Stimulated activated CD8-positive, alpha-beta memory T cell treated with anti-CD3 and anti-CD28 coated beads, Interleukin-12 subunit alpha, Interleukin-12 subunit beta, amount 100 ng/mL, for 24 hours (primary cell): Measurements from ENCODE around the gene PGAM5.

Experiments
- DNase-seq: peaks from one replicate; pipeline ENCODE4 v3.0.0-alpha.2; 2020; ENCODE audit errors: extremely low read depth

PGAM5 gene

DNA sequence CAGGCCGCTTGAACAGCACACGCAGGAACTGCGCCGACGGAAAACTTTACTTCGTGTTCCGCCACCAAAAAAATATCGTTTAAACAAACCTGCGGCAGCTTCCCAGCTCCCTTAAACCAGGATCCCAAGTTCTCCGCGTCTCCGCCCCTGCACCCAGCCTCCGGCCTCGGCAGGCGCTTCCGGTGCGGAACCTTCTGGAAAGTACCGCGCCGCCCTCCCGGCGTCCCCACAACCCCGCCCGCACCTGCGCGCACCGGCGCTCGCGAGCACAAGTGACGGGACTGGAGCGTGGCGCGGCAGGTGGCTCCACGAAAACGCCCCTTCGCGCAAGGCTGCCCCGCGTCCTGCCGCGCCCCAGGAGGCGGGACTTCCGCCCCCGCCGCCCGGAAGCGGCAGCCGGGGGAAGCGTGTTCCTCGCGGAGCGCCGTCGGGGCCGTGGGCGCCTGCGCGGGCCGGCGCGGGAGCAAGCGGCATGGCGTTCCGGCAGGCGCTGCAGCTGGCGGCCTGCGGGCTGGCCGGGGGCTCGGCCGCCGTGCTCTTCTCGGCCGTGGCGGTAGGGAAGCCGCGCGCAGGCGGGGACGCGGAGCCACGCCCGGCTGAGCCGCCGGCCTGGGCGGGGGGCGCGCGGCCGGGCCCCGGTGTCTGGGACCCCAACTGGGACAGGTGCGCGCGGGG, at the start of gene PGAM5:
TSS of gene PGAM5 (plus strand) at position 438 of the 675 bp plus-strand sequence. CDS start at position 473, 35 bp downstream.
- peak; percentile 69 for DNase-seq

DNA sequence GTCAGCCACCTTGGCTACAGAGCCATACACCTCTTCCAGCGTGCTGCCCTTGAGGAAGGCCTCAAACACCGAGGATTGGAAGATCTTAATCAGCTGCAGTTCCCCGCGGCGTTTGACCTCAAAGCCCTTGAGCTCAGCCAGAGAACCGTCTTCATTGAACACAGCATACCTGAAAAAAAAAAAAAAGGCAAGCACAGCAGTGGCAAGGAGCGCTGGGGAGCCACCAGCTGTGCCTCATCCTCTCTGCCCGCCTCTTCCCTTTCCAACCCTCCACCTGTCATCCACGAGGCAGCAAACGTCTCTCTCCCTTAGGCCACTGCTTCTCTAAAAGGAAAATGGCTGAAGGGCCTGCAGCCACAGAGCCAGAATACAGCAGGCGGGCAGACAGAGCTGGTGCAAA, 49.6 kb upstream of the PGAM5 start:
- no peak for DNase-seq

DNA sequence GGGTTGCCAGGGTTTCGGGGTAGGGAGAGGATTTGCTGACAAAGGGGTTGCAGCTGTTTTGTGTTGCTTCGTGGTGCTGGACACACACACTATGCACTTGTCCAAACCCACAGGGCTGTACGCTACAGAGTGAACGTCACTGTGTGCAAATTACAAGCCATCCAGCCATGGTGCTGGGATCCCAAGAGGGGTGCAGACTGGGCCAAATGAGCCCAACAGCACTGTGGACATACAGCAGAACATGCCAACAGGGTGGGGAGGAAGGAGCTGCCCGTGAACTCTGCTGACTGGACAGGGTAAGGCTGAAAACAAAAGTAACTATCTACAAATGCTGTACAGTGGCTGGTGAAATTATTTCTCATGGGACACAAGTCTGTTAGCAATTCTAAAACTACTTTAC, 48.7 kb upstream of the PGAM5 start:
- DNase-seq: no peak

GRCh38 chr12:132662901-132663755, 47.5 kb upstream of the PGAM5 start:
- DNase-seq: no peak

DNA sequence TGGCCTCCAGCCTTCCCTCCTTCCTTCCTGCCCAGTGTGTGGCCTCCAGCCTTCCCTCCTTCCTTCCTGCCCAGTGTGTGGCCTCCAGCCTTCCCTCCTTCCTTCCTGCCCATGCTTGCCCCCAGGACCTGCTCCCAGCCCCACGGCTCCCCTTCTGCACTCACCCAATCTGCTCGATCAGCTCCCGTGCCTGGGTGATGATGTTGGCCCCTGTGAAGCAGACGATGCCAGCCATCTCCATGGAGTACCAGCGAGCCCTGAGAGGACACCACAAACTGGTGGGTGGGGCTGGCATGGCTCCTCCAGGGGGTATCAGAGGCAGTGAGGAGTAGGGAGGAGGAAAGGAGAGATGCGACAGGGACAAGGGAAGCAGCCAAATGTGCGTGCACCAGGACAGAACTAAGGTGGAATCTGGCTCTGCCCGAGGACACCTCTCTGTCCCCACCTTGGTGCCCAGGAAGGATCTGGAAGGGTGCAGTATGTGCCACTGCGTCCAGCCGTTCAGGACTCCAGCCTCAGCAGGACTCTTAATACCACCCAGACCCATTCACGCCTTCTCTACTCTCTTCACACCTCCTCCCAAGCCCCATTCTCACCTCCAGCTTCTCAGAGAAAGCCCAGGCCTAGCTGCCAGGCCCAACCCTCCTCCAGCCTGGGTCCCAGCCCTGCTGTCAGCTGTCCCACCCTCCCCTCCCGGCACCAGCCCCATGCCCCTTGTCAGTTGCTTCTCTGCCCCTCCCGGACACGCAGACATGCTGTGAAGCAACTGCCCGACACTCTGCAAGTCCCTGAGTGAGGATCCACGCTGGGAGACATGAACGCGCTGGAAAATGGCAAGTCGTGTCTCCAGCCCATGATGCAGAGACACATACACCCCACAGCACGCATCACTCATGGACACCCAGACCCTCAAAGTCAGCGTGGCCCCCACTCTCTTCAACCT, 46.2 kb upstream of the PGAM5 start:
- DNase-seq: no peak

DNA sequence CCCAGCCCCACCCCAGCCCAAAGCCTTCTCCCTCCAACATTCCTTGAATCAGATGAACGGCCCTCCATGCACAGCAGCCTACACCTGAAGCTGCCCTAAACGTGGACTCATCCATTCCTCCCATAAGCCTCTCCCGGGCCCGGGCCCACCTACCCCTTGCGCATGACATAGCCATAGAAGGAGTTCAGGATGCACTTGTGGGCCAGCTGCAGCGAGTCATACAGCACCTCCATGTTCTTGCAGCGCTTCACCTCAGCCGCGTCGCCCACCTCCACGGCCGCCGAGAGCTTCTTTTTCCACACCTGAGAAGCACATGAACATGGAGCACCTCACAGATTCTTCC, 45.5 kb upstream of the PGAM5 start:
- no peak for DNase-seq

DNA sequence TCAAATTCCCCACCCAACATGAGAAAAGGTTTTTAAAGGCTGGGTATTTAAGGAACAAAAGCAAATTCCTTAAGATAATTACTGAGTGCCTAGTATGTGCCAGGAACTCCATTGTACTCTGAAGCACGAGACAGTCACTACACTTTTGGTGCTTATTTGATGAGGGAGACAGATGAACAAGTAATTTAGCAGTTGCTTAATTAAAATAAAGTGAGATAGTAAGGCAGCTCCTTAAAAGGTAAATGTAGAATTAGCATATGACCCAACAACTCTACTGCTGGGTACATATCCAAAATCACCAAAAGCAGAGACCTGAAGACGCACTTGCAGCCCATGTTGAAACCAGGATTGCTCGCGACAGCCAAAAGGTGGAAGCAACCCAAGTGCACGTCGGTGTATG, 44.8 kb upstream of the PGAM5 start:
- no peak for DNase-seq

GRCh38 chr12:132668191-132669088, 42.2 kb upstream of the PGAM5 start:
- DNase-seq: no peak

DNA sequence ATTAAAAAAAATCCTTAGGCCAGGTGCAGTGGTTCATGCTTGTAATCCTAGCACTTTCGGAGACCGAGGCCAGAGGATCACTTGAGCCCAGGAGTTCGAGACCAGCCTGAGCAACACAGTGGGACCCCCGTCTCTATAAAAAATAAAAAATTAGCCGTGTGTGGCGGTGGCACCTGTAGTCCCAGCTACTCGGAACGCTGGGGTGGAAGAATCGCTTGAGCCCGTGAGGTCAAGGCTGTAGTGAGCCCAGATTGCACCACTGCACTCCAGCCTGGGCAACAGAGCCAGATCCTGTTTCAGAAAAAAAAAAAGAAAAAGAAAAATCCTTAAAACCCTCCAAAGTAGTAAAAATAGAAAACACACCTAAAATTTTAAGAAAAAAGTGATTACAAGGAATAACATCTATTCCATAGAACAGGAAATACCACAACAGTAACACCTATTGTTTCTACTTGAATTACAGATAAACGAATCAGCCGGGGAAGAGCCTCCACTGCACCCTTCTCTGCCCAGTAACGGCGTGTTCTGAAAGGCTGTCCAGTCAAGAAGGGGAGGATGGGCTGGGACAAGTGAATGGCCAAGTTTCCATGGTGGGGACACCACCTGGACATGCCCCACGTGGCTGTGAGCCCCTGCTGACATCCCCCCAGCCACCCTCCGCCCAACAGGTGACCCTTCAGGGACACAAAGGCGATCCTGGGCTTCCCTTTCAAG, 41.3 kb upstream of the PGAM5 start:
- no peak for DNase-seq

- DNase-seq: no peak
These were observed 38.5 kb upstream of the PGAM5 start for GRCh38 chr12:132672116-132672515.

GRCh38 chr12:132672678-132673077, 38.0 kb upstream of the PGAM5 start:
- no peak for DNase-seq

DNA sequence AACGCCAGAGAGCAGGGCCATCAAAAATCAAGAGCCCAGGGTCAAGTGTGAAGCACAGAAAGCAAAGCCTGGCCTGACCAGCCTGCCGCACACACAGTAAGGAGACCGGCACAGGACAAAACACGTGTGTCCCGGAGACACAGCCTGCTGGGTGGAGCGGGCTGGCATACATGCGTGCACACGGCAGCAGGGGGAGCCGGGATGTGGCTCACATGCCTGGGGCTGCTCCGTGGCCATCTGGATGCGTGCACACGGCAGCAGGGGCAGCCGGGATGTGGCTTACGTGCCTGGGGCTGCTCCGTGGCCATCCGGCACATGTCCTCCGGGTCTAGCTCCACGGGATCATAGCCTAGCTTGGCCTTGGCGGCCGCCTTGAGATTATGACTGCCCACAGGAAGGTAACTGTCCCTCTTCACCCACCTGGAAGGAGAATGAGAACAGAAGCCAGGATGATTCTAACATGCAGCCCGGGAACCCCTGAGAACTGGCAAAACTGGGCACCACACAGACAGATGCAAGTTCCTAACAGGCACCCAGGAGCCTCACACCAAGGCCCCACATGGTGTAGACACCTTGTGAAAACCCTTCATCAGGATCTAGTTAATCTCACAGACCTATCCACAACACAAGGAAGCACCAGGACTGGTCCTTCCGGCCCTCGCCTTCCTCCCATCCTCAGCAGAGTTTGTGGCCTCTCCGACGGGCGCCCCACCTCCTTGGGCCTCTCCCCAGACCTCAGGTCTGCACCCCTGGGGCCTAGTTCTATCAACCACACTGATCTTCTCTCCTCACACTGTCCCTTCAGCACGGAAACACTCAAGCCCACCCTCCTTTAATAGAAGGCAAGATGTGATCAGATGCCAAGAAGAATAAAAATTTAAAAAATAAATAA, 37.1 kb upstream of the PGAM5 start:
- DNase-seq: no peak

DNA sequence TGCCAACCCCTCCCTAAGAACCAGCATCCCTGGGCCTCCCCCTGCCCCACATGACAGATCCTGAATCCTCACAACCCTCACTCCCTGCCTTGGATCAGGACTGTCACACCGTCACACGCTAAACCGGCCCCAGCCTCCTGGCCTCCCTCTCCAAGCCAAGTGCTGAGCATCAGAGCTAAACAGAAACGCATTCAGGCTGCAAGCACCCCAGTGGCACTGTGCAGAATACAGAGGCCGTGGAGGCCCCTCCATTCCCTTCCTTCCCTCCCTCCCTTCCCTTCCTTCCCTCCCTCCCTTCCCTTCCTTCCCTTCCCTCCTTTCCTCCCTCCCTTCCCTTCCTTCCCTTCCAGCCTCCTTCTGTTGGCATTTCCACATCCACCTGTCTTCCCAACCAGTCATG, 36.1 kb upstream of the PGAM5 start:
- DNase-seq: no peak

DNA sequence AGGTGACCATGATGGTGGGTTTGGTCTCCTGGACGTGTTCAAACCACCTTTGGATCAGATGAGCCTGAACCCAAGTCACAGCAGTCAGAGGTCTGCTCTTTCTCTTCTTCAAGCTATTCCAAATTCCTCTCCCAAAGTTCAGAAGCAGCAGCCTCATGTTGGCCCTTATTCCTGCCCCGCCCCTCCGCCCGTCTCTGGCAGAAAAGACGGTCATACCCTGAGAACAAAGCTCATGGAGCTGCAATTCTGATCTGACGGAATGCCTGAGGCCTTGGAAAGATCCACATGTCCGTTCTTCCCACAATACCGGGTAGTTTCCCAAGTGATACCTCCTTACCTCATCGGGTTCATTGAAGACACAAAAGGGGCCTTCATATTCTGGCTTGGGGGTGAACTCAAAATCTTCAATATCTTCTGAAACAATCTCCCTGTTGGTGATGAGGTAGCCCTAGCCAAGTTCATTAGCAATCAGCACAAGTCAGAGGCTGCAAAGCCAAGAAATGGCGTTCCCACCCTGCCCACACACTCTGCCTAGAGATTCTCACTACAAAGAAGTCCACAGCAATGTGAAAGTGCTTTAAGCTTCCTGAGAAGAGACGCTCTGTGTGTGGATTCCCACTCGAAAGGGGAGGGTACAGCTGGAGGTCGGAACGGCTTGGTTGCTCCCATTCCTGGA, 34.7 kb upstream of the PGAM5 start:
- no peak for DNase-seq

GRCh38 chr12:132677492-132677891, 33.1 kb upstream of the PGAM5 start:
- no peak for DNase-seq

DNA sequence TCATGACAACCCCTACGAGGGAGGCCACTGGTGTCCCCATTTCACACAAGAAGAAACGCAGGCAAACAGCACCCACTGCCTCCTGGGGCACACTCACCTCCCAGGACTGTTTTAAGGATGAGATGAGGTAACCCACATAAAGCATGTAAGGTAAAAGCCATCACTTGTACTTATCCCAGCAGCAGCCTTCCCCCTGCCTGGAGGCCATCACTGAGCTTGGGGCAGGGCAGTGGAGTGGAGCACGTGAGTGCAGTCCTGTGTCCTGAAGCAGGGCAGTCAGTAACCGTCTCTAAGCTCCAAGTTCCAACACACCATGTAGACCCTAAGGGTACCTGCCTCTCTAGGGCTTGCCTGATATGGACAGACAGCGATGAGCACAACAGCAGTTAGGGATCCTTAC, 25.2 kb upstream of the PGAM5 start:
- DNase-seq: no peak

GRCh38 chr12:132686825-132687210, 23.8 kb upstream of the PGAM5 start:
- no peak for DNase-seq

DNA sequence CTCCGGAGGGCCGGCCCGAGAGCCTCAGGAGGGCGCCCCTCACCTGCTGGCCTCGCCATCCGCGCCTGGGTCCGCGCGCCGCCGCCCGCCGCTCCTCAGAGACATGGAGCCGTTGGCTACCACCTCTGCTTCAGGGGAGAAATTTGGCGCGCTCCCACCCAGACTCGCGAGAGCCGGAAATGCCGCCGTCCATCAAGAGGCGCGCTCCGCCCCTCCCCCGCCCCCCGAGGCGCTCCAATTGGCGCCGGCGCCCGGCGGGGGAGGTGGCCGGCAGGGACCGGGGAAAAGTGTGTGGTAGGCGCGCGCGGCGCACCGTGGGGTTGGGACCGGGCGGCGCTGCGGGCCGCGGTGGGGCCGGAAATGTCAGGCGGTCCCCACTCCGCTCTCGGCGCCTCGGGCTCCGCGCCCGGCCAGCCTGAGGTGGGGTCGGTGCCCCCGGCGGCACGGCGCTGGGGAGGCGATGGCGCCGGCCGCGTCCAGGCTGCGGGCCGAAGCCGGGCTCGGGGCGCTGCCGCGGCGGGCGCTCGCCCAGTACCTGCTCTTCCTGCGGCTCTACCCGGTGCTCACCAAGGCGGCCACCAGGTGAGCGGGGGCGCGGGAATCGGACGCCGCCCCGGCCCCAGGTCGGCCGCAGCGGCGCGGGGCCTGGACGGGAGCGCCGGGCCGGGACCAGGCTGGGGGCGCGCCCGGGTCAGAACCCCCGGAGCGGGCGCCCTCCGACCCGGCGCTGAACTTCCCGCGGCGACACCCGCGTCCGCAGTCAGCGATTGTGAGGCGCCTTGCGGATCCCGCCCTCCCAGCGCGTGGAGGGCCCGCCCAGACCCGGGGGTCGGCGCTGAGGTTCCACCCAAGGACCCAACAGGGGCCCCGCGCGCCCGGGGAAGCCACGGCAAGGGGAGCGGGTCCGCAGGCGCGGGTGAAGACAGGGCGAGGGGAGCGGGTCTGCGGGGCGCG, 23.2 kb upstream of the PGAM5 start, which contains the start of the genes POLE and PXMP2:
TSS of gene POLE (minus strand) at position 132 of the 954 bp plus-strand sequence. CDS start at position 105, 27 bp downstream.
TSS of gene PXMP2 (plus strand) at position 377 of the 954 bp plus-strand sequence. CDS start at position 461, 84 bp downstream.
- peak; percentile 91 for DNase-seq
